GM19463 (cell line): ENCODE measurements around the gene SGTA.

Source experiments
- ATAC-seq: cut with Tn5 transposase; IDR thresholded peaks from one replicate; pipeline ENCODE4 v1.9.1; 2021; ENCODE audit warnings: mild to moderate bottlenecking, moderate library complexity; ENCODE audit not compliant: unreplicated experiment

SGTA gene

GRCh38 chr19:2731181-2731995 is 51.7 kb downstream of the SGTA start:
- no peak for ATAC-seq

- ATAC-seq: no peak
Measured at GRCh38 chr19:2729943-2730818, 52.9 kb downstream of the SGTA start.

GRCh38 chr19:2728783-2729387 is 54.2 kb downstream of the SGTA start:
- no peak for ATAC-seq

GRCh38 chr19:2727640-2727944 is 55.5 kb downstream of the SGTA start:
- no peak for ATAC-seq

- no peak for ATAC-seq
Measured at GRCh38 chr19:2726904-2727639, 56.0 kb downstream of the SGTA start.

- ATAC-seq: no peak
Measured at GRCh38 chr19:2726160-2726855, 56.8 kb downstream of the SGTA start.

- ATAC-seq: no peak
Measured at GRCh38 chr19:2724148-2724557, 58.9 kb downstream of the SGTA start.

GRCh38 chr19:2723747-2724146 is 59.3 kb downstream of the SGTA start:
- ATAC-seq: no peak

GRCh38 chr19:2723345-2723715 is 59.7 kb downstream of the SGTA start:
- ATAC-seq: no peak

- ATAC-seq: no peak
Measured at GRCh38 chr19:2722541-2723344, 60.3 kb downstream of the SGTA start.

- ATAC-seq: no peak
Measured at GRCh38 chr19:2721570-2722540, 61.2 kb downstream of the SGTA start.

GRCh38 chr19:2720777-2721569 is 62.1 kb downstream of the SGTA start, which contains the start of gene DIRAS1:
DIRAS1 (minus strand) TSS chr19:2721372; CDS start chr19:2717806, 3,566 bp downstream.
- no peak for ATAC-seq

- ATAC-seq: no peak
Measured at GRCh38 chr19:2719920-2720776, 62.9 kb downstream of the SGTA start.

GRCh38 chr19:2719232-2719735 is 63.8 kb downstream of the SGTA start:
- no peak for ATAC-seq

- ATAC-seq: no peak
Measured at GRCh38 chr19:2717638-2718541, 65.2 kb downstream of the SGTA start.
